Left ventricle myocardium inferior (tissue), 1 donor: Measurements from ENCODE around the gene GJC1. TPM values are rescaled to one million over a fixed set of nuclear protein-coding genes. Genes with fewer than 3 reads are reported as not detected.
A peak's percentile ranks its signal among the peaks of the same experiment; 100 is the strongest.

ENCODE experiments used
- DNase-seq: peaks from one replicate; pipeline ENCODE4 v3.0.0-alpha.2; 2020
- H3K27ac ChIP-seq: fragments of 200-600 bp; replicated peaks from 2 replicates; pipeline ENCODE4 v1.8.0; 2021
- H3K27me3 ChIP-seq: fragments of 200-600 bp; 2 replicates; pipeline ENCODE4 v1.8.0; 2021; ENCODE audit warnings: low read depth
- H3K36me3 ChIP-seq: fragments of 200-600 bp; 2 replicates; pipeline ENCODE4 v1.8.0; 2021
- H3K4me1 ChIP-seq: fragments of 200-600 bp; 2 replicates; pipeline ENCODE4 v1.8.0; 2021
- H3K4me3 ChIP-seq: fragments of 200-600 bp; 2 replicates; pipeline ENCODE4 v1.8.0; 2021; ENCODE audit warnings: mild to moderate bottlenecking, moderate library complexity
- H3K9me3 ChIP-seq: fragments of 200-600 bp; replicated peaks from 2 replicates; pipeline ENCODE4 v1.8.0; 2021
- intact Hi-C: fragments of 100-400 bp; cut with micrococcal nuclease; formaldehyde crosslinking; loops from one replicate; pipeline ENCODE4 v1.11.0; 2022
- total RNA-seq: library from RNA; stranded (reverse); fragmentation: NEBNext Ultra II Directional; extraction: Animal tissue kit (Norgen Biotek cat#: 25700); gene quantifications from one replicate; pipeline ENCODE4 v1.2.1, GENCODE V29; 2021
- TF ChIP-seq, protein P1 (sequence below): fragments of 200-600 bp; IDR thresholded peaks from 2 replicates; pipeline ENCODE4 v1.8.0; 2021; ENCODE audit warnings: antibody characterized with exemption, mild to moderate bottlenecking, borderline replicate concordance
- donor health status: DM: no; HTN: yes; CAD: no; lungs with severe emphysema.

Gene GJC1
- total RNA-seq, 1 donor from 2014 or later: 18.8 TPM

DNA sequence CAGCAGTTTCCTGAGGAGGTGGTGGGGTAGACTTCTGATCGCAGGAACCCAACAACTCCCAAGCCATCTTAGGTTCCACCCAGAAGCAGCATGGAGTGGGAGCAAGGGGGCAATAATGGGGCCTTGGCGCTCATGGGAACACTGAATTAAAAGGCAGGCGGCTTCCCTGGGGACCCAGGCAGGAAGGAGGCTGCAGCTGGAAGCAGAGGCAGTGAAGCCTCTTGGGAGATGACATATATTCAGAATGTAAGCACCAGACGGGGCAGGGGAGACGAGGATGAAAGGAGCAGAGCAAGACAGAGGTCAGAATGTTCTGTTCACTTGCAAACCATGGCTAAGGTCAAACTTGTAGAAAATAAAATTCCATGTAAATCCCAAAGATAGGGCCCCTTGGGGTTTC lies 20.5 kb upstream of the GJC1 start:
- DNase-seq: peak; percentile 55
- TF ChIP-seq, protein P1, sequence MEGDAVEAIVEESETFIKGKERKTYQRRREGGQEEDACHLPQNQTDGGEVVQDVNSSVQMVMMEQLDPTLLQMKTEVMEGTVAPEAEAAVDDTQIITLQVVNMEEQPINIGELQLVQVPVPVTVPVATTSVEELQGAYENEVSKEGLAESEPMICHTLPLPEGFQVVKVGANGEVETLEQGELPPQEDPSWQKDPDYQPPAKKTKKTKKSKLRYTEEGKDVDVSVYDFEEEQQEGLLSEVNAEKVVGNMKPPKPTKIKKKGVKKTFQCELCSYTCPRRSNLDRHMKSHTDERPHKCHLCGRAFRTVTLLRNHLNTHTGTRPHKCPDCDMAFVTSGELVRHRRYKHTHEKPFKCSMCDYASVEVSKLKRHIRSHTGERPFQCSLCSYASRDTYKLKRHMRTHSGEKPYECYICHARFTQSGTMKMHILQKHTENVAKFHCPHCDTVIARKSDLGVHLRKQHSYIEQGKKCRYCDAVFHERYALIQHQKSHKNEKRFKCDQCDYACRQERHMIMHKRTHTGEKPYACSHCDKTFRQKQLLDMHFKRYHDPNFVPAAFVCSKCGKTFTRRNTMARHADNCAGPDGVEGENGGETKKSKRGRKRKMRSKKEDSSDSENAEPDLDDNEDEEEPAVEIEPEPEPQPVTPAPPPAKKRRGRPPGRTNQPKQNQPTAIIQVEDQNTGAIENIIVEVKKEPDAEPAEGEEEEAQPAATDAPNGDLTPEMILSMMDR: no peak
- H3K36me3 ChIP-seq: peaks cover 59% of the 10 kb centered on the region
- H3K4me1 ChIP-seq: no peaks in the 10 kb centered on the region
- peak overlapping the region; percentile 79 for H3K27ac ChIP-seq
- no peaks in the 10 kb centered on the region for H3K27me3 ChIP-seq
- intact Hi-C loops: no loop called here
- H3K4me3 ChIP-seq: no peak overlapping the region
- no peaks in the 10 kb centered on the region for H3K9me3 ChIP-seq

GRCh38 chr17:44850025-44850424 lies 19.9 kb upstream of the GJC1 start:
- TF ChIP-seq, protein P1: no peak
- DNase-seq: no peak
- H3K27me3 ChIP-seq: no peaks in the 10 kb centered on the region
- no peaks in the 10 kb centered on the region for H3K9me3 ChIP-seq
- H3K27ac ChIP-seq: peak overlapping the region; percentile 79
- no peaks in the 10 kb centered on the region for H3K4me1 ChIP-seq
- H3K36me3 ChIP-seq: peaks cover 53% of the 10 kb centered on the region
- peak overlapping the region; percentile 56 for H3K4me3 ChIP-seq
- intact Hi-C loops: no loop called here

DNA sequence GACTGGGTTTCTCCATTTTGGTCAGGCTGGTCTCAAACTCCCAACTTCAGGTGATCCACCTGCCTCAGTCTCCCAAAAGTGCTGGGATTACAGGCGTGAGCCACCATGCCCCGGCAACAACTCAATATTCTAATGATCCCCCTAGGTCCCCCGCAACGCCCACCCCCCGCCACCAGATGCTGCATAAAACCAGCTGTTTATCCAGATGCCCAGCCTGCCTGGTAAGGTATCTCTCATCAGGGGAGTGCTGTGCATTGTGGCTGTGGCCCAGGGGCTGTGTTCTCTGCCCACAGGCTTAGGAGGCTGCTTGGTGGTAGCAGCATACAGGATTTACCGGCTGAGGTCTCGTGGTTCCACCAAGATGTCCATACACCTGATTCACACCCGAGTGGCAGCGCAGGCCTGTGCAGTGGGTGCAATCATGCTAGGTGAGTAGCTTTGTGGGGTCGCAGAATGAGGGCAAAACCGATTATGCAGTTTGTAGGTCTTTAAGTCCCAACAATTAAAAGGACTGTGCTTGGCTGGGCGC lies 18.9 kb upstream of the GJC1 start:
- no peak for DNase-seq
- Histone ChIP-seq H3K36me3 (peaks cover 43% of the 10 kb centered on the region), H3K27ac (peak overlapping the region; percentile 79)

DNA sequence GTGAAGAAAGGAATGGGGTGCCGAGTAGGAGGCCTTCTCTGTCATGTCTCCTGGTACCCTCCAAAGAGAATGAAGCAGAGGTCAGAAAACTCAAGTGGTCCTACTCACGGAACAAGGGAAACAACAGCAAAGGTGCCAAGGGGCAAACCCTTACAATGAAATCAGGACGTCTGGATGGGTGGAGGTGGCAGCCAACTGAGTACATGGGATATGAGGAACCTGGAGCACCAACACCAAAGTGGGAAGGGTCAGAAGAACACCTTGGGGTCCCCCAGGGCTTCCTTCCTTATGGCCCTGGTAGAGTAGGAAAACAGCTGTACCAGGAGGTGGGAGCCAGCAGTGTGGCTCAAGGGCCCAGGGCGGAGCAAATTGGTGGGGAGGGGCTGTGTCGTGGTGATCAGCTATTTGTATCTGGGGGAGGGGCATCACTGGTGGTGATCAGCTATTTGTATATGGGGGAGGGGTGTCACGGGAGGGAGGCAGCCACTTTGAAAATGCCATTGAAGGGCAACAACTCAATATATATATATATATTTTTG lies 18.2 kb upstream of the GJC1 start:
- Histone ChIP-seq H3K27me3 (no peaks in the 10 kb centered on the region), H3K4me1 (peaks cover 2% of the 10 kb centered on the region), H3K4me3 (peak overlapping the region; percentile 56), H3K36me3 (peaks cover 36% of the 10 kb centered on the region), H3K9me3 (no peaks in the 10 kb centered on the region), H3K27ac (peak overlapping the region; percentile 79)
- DNase-seq: peak; percentile 23
- TF ChIP-seq, protein P1: no peak
- intact Hi-C loops: no loop called here

More for the DNA sequence above, 18.9 kb upstream of the GJC1 start:
- no peaks in the 10 kb centered on the region for H3K9me3 ChIP-seq
- TF ChIP-seq, protein P1: no peak
- H3K27me3 ChIP-seq: no peaks in the 10 kb centered on the region
- H3K4me3 ChIP-seq: peak overlapping the region; percentile 56
- no peaks in the 10 kb centered on the region for H3K4me1 ChIP-seq
- intact Hi-C loops: no loop called here

DNA sequence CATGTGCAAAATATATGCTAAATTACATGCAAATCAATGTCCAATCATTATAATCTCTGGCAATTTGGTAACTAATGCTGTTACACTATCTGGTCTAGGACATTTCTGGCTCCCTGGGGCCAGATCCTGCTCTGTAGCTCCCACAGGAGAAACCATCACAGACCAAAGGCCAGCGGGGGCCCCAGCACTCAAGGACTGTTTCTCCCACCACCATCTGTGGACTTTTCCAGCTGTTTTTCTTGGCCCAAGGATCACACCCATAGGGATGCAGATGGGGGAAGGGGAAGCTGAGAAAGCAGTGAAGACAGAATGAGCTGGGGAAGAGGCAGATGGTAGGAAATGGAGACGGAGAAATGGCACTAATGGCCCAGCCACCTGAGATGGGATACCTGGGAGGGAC lies 17.5 kb upstream of the GJC1 start, which contains the start of gene HIGD1B:
HIGD1B (plus strand) TSS at position 298 of the 400 bp plus-strand sequence. CDS start 270 bp downstream, outside the sequence.
- intact Hi-C loops: no loop called here
- TF ChIP-seq, protein P1: no peak
- no peaks in the 10 kb centered on the region for H3K27me3 ChIP-seq
- DNase-seq: peak; percentile 50
- H3K27ac ChIP-seq: peak within 1 kb of the TSS; percentile 79
- peaks cover 9% of the 10 kb centered on the region for H3K4me1 ChIP-seq
- H3K4me3 ChIP-seq: peak within 1 kb of the TSS; percentile 56
- H3K9me3 ChIP-seq: no peaks in the 10 kb centered on the region
- H3K36me3 ChIP-seq: peaks cover 29% of the 10 kb centered on the region
